HepG2 (cell line): Measurements from ENCODE around the gene PDE9A. TPM values are rescaled to one million over a fixed set of nuclear protein-coding genes. Genes with fewer than 3 reads are reported as not detected.

Experiments
- ATAC-seq: fragments of 200-7000 bp; cut with Tn5 transposase; 3 replicates; pipeline ENCODE4 v1.9.1; 2020; ENCODE audit warnings: mild to moderate bottlenecking, moderate library complexity
- BruUV-seq: library from RNA; stranded (reverse); fragments of 400-500 nt; replicated peaks from 2 replicates; lab custom pipeline; 2021; lab: Mats Ljungman, UMichigan
- CTCF ChIA-PET: fragments of 300-600 bp; formaldehyde crosslinking; extraction: SDS; loops from one replicate; lab custom pipeline; 2021; ENCODE audit warnings: low total read pairs, inconsistent platforms, low intra/inter-chr PET ratio; lab: Yijun Ruan, JAX
- POLR2A ChIA-PET: fragments of 350-600 bp; sonication (Branson Sonifier 250); formaldehyde crosslinking; loops from one replicate; lab custom pipeline; 2020; ENCODE audit warnings: antibody characterized with exemption, inconsistent platforms; lab: Yijun Ruan, JAX
- DNase-seq: peaks from one replicate; pipeline ENCODE4 v3.0.0-alpha.2; 2015; ENCODE audit warnings: low spot score
- FAIRE-seq: peaks from 3 replicates; lab custom pipeline; 2011; peaks lifted over from hg19 to GRCh38; lab: Jason Lieb, UNC
- H2AFZ ChIP-seq: one replicate; pipeline ENCODE4 v1.6.1; 2011; ENCODE audit warnings: low read length, inconsistent platforms
- H3K27ac ChIP-seq: fragments of 300-600 bp; 3 replicates; pipeline ENCODE4 v1.8.0; 2011; ENCODE audit warnings: mixed run types, mild to moderate bottlenecking, mixed read lengths, low read length, inconsistent platforms; ENCODE audit not compliant: insufficient read depth; ENCODE audit errors: extremely low read length
- H3K27me3 ChIP-seq, 2 experiments: fragments of 200-600 bp in 1 of 2; 2 replicates in 1 of 2; 3 replicates in 1 of 2; pipeline versions ENCODE4 v1.6.0 to v1.8.0; 2011; ENCODE audit warnings: low read length in 2 of 2, mild to moderate bottlenecking in 2 of 2, moderate library complexity in 2 of 2, inconsistent platforms in 1 of 2; ENCODE audit not compliant: insufficient read depth in 2 of 2, control insufficient read depth in 1 of 2
- H3K36me3 ChIP-seq, 2 experiments: fragments of 200-600 bp in 1 of 2; replicated peaks in 1 of 2; 2 replicates in 1 of 2; 3 replicates in 1 of 2; pipeline versions ENCODE4 v1.5.1 to v1.8.0; 2011; ENCODE audit warnings: low read length in 2 of 2, inconsistent platforms in 1 of 2; ENCODE audit not compliant: insufficient read depth in 2 of 2, control insufficient read depth in 1 of 2
- H3K4me1 ChIP-seq: 2 replicates; pipeline ENCODE4 v1.5.1; 2012; ENCODE audit warnings: low read length, inconsistent platforms; ENCODE audit not compliant: insufficient read depth
- H3K4me2 ChIP-seq: 2 replicates; pipeline ENCODE4 v1.6.0; 2011; ENCODE audit warnings: low read depth, low read length, inconsistent platforms
- H3K4me3 ChIP-seq, 3 experiments: fragments of 200-600 bp in 1 of 3; sonication (generic), shearing (Covaris generic) in 1 of 3; replicated peaks in 1 of 3; 2 replicates each; pipeline ENCODE4 v1.5.1; 2011 to 2016; ENCODE audit warnings: low read length in 3 of 3, inconsistent platforms in 2 of 3, low read depth in 2 of 3, mild to moderate bottlenecking in 2 of 3, control low read depth in 1 of 3, mixed read lengths in 1 of 3; ENCODE audit not compliant: insufficient read depth in 1 of 3
- H3K79me2 ChIP-seq: one replicate; pipeline ENCODE4 v1.6.1; 2011; ENCODE audit warnings: low read length, inconsistent platforms; ENCODE audit not compliant: insufficient read depth
- H3K9ac ChIP-seq: 2 replicates; pipeline ENCODE4 v1.6.0; 2011; ENCODE audit warnings: mild to moderate bottlenecking, low read depth, low read length, inconsistent platforms; ENCODE audit not compliant: insufficient read depth
- H3K9me3 ChIP-seq: 2 replicates; pipeline ENCODE4 v1.5.1; 2012; ENCODE audit warnings: mild to moderate bottlenecking, low read length
- H4K20me1 ChIP-seq: 2 replicates; pipeline ENCODE4 v1.6.0; 2011; ENCODE audit warnings: inconsistent platforms, mild to moderate bottlenecking, low read length, moderate library complexity; ENCODE audit not compliant: insufficient read depth
- ATRX ChIP-seq: sonication (generic); formaldehyde crosslinking; IDR thresholded peaks from 2 replicates; pipeline ENCODE4 v1.4.0; 2020; ENCODE audit warnings: missing genetic modification reagents, borderline replicate concordance
- CSRNP2 ChIP-seq: sonication (generic); formaldehyde crosslinking; conservative IDR thresholded peaks from 2 replicates; pipeline ENCODE4 v1.8.0; 2022; ENCODE audit warnings: low read depth, missing genetic modification reagents
- FOXJ3 ChIP-seq: sonication (generic); formaldehyde crosslinking; IDR thresholded peaks from 2 replicates; pipeline ENCODE4 v1.4.0; 2020; ENCODE audit warnings: missing genetic modification reagents, mild to moderate bottlenecking, borderline replicate concordance
- HIC2 ChIP-seq: sonication (generic); formaldehyde crosslinking; IDR thresholded peaks from 2 replicates; pipeline ENCODE4 v1.9.0; 2022; ENCODE audit warnings: low read depth, missing genetic modification reagents
- ISX ChIP-seq: sonication (generic); formaldehyde crosslinking; conservative IDR thresholded peaks from 2 replicates; pipeline ENCODE4 v1.5.0; 2020; ENCODE audit warnings: missing genetic modification reagents
- MEIS1 ChIP-seq: sonication (generic); formaldehyde crosslinking; IDR thresholded peaks from 2 replicates; pipeline ENCODE4 v1.9.0; 2021; ENCODE audit warnings: mild to moderate bottlenecking, missing genetic modification reagents, moderate library complexity, borderline replicate concordance
- MTERF4 ChIP-seq: sonication (generic); formaldehyde crosslinking; IDR thresholded peaks from 2 replicates; pipeline ENCODE4 v1.8.0; 2023; ENCODE audit warnings: mild to moderate bottlenecking, missing genetic modification reagents
- RBAK ChIP-seq: sonication (generic); formaldehyde crosslinking; IDR thresholded peaks from 2 replicates; pipeline ENCODE4 v1.5.1; 2020; ENCODE audit warnings: mild to moderate bottlenecking, missing genetic modification reagents
- TFDP2 ChIP-seq: sonication (generic); formaldehyde crosslinking; IDR thresholded peaks from 2 replicates; pipeline ENCODE4 v1.4.0; 2020; ENCODE audit warnings: missing genetic modification reagents
- YY1 ChIP-seq: IDR thresholded peaks from 2 replicates; pipeline ENCODE4 v1.6.1; 2011; ENCODE audit warnings: low read length, low read depth, moderate library complexity, mild to moderate bottlenecking; ENCODE audit not compliant: insufficient read depth, insufficient replicate concordance
- ZKSCAN1 ChIP-seq: fragments of 150-350 bp; IDR thresholded peaks from 2 replicates; pipeline ENCODE4 v1.6.1; 2014; ENCODE audit warnings: low read length
- ZKSCAN5 ChIP-seq: sonication (generic); formaldehyde crosslinking; IDR thresholded peaks from 2 replicates; pipeline ENCODE4 v1.5.1; 2020; ENCODE audit warnings: mild to moderate bottlenecking, missing genetic modification reagents
- ZSCAN31 ChIP-seq: sonication (generic); formaldehyde crosslinking; IDR thresholded peaks from 2 replicates; pipeline ENCODE4 v1.5.0; 2020; ENCODE audit warnings: low read depth, mild to moderate bottlenecking, missing genetic modification reagents
- WGBS: methylation state at CpG from one replicate; pipeline ENCODE4 v1.1.6; 2017; ENCODE audit warnings: low lambda C conversion rate; 5-methylcytosine and 5-hydroxymethylcytosine counted together
- in situ Hi-C: cut with HindIII; loops from 2 replicates; pipeline ENCODE4 v1.10.0; 2017; ENCODE audit warnings: low pct_unique_long_range_greater_than_20kb; ENCODE audit not compliant: extremely low pct_ligation_motif_present
- intact Hi-C: fragments of 100-400 bp; cut with micrococcal nuclease; formaldehyde crosslinking; loops from one replicate; pipeline ENCODE4 v1.10.0; 2022; ENCODE audit not compliant: unreplicated experiment
- polyA plus RNA-seq, 8 experiments: library from polyadenylated mRNA; depleted of rRNA in 3 of 8; stranded (reverse) in 7 of 8; unstranded in 1 of 8; fragments of >200 nt; fragmentation: Illumina TruSeq in 4 of 8; extraction: Trizol in 4 of 8; gene quantifications; 2 replicates each; pipeline versions ENCODE4 v1.2.1 to v1.2.3, GENCODE V29; 2011 to 2016; ENCODE audit warnings: low read depth in 4 of 8, missing spikeins in 1 of 8, mixed read lengths in 1 of 8; ENCODE audit not compliant: insufficient read depth in 1 of 8
- total RNA-seq, 5 experiments: library from RNA; depleted of rRNA; stranded (reverse); fragments of >200 nt; fragmentation: Illumina TruSeq; extraction: Trizol; gene quantifications; 2 replicates each; pipeline ENCODE4 v1.2.3, GENCODE V29; 2016; ENCODE audit warnings: low read depth in 1 of 5
- TF ChIP-seq, protein P1 (sequence below): IDR thresholded peaks from 2 replicates; pipeline ENCODE4 v1.6.1; 2012; ENCODE audit warnings: low read length, improper control_type of control experiment

The PDE9A gene
- total and polyA plus RNA-seq, 2 of the 13 experiments (the other 11 are each of a cell fraction or from before 2014, with no cell fraction given), result 4.6 to 19.7 TPM

- no TSS peak for BruUV-seq
- H3K27ac ChIP-seq, result no peak overlapping the region
- H3K4me3 ChIP-seq, result no peak overlapping the region
- ATAC-seq (no peak), FAIRE-seq (no peak), DNase-seq (no peak)
- CTCF ChIA-PET, result no interaction called here
- POLR2A ChIA-PET, result no interaction called here
- 44% methylated on average over 18 of the region's 28 CpGs for WGBS
- no peak overlapping the region for H2AFZ ChIP-seq
- in situ Hi-C loops, result no loop called here
- no peaks in the 10 kb centered on the region for H4K20me1 ChIP-seq
- H3K27me3 ChIP-seq, result peaks cover 14 to 60% of the 10 kb centered on the region in 2 experiments
- H3K79me2 ChIP-seq, result no peaks in the 10 kb centered on the region
- H3K4me1 ChIP-seq, result peaks cover 4% of the 10 kb centered on the region
- H3K9me3 ChIP-seq, result no peaks in the 10 kb centered on the region
- H3K4me2 ChIP-seq, result no peak overlapping the region
- no peaks in the 10 kb centered on the region for H3K36me3 ChIP-seq
- no peak overlapping the region for H3K9ac ChIP-seq
- intact Hi-C loops, result no loop called here
- TF ChIP-seq MTERF4 (CRISPR knock-in tag) (no peak), FOXJ3 (CRISPR knock-in tag) (no peak), YY1 (no peak), ISX (CRISPR knock-in tag) (no peak), ZKSCAN1 (no peak), ATRX (CRISPR knock-in tag) (no peak), RBAK (CRISPR knock-in tag) (no peak), ZKSCAN5 (CRISPR knock-in tag) (no peak), ZSCAN31 (CRISPR knock-in tag) (no peak), TFDP2 (CRISPR knock-in tag) (no peak), HIC2 (CRISPR knock-in tag) (no peak), CSRNP2 (CRISPR knock-in tag) (no peak), MEIS1 (CRISPR knock-in tag) (no peak)
- TF ChIP-seq, protein P1, sequence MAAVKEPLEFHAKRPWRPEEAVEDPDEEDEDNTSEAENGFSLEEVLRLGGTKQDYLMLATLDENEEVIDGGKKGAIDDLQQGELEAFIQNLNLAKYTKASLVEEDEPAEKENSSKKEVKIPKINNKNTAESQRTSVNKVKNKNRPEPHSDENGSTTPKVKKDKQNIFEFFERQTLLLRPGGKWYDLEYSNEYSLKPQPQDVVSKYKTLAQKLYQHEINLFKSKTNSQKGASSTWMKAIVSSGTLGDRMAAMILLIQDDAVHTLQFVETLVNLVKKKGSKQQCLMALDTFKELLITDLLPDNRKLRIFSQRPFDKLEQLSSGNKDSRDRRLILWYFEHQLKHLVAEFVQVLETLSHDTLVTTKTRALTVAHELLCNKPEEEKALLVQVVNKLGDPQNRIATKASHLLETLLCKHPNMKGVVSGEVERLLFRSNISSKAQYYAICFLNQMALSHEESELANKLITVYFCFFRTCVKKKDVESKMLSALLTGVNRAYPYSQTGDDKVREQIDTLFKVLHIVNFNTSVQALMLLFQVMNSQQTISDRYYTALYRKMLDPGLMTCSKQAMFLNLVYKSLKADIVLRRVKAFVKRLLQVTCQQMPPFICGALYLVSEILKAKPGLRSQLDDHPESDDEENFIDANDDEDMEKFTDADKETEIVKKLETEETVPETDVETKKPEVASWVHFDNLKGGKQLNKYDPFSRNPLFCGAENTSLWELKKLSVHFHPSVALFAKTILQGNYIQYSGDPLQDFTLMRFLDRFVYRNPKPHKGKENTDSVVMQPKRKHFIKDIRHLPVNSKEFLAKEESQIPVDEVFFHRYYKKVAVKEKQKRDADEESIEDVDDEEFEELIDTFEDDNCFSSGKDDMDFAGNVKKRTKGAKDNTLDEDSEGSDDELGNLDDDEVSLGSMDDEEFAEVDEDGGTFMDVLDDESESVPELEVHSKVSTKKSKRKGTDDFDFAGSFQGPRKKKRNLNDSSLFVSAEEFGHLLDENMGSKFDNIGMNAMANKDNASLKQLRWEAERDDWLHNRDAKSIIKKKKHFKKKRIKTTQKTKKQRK, result no peak
These were observed 8.0 kb upstream of the PDE9A start for GRCh38 chr21:42645211-42646075.
